GM12873 (cell line): ENCODE results near the gene ATRN.

Experiments used
- TF ChIP-seq, protein P1 (sequence below): IDR thresholded peaks from 2 replicates; pipeline ENCODE4 v1.5.1; 2012; ENCODE audit warnings: low read depth, mild to moderate bottlenecking, moderate library complexity, low read length, control low read depth; ENCODE audit not compliant: insufficient read depth; ENCODE audit errors: missing control alignments

Gene ATRN

DNA sequence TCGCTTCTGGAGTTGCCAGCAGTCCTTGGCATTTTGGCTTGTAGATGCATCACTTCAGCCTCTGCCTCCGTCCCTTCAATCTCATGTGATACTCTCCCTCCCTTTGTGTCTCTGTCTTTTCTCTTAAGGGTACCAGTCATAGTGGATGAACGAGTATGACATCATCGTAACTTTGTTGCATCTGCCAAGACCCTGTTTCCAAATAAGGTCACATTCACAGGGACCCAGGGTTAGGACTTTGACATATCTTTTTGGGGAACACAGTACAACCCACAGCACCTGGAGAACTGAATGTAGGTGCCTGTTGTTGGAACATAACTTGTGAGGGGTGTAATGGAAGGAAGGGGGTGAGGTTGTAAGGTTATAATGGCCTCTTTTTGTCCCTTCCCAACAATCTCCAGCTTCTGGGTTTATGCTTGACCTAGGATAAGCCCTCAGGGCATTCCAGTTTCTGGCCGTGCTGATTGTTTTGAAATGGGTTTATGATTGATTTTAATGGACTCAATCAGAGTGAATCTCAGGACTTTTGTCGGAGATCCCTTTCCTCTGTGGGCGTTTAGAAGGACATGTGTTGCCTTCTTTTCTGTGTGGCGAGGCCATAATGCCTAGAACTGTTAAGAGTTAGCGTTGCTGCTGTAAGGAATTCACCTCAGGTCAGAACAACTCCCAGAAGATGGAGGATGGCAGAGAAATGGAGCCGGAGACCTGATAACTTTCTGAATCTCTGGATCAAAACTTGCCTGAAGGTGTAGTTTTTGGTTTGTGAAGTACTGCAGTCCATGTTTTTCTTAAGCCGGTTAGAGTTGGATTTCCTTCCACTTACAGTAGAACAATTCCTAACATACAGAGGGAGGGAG lies 9.2 kb downstream of the ATRN start:
- TF ChIP-seq, protein P1, sequence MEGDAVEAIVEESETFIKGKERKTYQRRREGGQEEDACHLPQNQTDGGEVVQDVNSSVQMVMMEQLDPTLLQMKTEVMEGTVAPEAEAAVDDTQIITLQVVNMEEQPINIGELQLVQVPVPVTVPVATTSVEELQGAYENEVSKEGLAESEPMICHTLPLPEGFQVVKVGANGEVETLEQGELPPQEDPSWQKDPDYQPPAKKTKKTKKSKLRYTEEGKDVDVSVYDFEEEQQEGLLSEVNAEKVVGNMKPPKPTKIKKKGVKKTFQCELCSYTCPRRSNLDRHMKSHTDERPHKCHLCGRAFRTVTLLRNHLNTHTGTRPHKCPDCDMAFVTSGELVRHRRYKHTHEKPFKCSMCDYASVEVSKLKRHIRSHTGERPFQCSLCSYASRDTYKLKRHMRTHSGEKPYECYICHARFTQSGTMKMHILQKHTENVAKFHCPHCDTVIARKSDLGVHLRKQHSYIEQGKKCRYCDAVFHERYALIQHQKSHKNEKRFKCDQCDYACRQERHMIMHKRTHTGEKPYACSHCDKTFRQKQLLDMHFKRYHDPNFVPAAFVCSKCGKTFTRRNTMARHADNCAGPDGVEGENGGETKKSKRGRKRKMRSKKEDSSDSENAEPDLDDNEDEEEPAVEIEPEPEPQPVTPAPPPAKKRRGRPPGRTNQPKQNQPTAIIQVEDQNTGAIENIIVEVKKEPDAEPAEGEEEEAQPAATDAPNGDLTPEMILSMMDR = no peak

DNA sequence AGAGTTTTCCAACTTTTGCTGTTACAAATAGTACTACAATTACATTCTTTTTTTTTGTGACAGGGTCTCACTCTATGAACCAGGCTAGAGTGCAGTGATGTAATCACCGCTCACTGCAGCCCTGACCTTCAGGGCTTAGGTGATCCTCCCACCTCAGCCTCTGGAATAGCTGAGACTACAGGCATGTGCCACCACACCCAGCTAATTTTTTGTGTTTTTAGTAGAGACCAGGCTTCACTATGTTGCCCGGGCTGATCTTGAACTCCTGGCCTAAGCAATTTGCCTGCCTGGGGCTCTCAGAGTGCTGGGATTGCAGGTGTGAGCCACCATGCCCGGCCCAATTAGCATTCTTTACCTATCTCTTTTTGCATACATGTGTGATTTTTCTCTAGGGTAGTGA lies 12.5 kb downstream of the ATRN start:
- TF ChIP-seq, protein P1 = no peak

DNA sequence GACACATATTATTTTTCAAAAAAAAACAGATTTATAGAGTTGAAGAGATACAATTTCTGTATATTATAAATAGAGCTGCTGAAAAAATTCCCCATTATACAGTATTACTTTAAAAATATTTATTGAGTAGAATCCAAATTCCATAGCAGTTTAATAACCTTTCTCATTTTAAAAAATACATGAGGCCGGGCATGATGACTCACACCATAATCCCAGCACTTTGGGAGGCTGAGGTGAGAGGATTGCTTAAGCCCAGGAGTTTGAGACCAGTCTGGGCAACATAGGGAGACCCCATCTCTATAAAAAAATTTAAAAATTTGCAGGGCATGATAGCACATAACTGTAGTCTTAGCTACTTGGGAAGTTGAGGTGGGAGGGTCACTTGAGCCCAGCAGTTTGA lies 13.0 kb downstream of the ATRN start:
- TF ChIP-seq, protein P1 = no peak

DNA sequence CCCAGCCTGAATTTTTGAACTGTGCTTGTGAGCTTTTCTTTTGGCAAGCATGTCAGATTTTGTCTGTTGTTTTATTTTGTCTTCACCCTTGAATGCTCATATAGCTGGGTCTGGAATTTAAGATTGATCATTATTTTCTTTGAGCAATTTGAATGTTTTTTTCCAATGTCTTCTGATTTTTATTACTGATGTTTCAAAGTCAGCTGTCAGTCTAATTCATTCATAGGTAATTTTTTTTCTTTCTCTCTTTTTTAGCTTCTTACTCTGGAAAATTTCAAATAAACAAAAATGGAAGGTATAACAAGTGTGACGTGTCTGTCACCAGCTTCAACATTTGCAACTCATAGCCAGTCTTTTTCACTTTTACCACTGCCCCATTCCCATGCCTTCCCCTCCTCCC lies 15.1 kb downstream of the ATRN start:
- TF ChIP-seq, protein P1 = no peak

DNA sequence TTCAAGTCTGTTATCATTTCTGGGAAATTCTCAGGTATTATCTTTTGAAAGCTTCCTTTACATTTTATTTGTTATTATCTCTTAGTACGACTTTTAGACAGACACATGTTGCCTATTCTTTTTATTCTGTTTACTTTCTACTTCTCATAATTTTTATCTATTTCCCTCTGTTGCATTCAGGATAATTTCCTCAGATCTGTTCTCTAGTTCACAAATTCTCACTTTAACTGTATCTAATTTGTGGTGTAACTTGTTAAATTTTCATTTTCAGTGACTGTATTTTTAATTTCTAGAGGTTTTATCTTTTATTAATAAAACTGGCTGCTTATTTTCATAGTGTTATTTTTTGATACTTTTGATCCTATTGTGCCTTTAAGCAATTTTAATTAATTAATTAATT lies 16.0 kb downstream of the ATRN start:
- TF ChIP-seq, protein P1 = no peak

DNA sequence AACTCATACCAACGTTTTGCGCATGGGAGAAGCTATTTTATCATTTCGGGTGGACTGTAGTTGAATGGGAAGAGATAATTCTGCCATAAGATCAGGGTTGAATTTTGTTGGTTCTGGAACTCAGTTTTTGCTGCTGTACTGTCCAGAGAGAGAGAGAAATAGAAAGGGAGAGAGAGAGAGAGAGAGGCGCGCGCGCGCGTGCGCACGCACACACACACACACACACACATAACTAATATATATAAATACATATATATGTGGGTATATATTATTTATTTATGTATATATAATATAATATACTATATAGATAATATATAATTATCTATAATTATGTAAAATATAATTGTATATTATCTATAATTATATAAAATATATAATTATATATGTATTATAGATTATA lies 21.9 kb downstream of the ATRN start:
- TF ChIP-seq, protein P1 = no peak

DNA sequence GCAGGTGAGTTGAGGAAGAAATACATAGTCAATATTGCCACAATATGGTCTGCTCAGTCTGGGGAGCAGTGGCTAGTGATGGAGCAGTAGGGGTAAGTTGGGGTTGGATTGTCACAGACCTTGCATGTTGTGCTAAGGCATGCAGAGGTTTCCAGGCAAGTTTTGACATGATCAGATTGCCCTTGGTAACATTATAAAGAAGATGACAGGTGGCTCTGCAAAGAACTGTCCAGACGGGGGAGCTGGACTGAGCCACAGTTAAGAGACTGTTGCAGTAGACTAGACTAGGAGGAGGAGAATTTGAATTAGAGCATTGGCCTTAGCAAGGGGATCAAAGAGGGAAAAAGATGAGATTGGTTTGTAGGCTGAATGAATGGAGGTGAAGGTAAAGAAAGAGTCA lies 23.4 kb downstream of the ATRN start:
- TF ChIP-seq, protein P1 = no peak
